DMS79 (cell line): Measurements from ENCODE around the gene STRA8.

Experiments
- DNase-seq: peaks from one replicate; lab custom pipeline; 2025; lab: John Stamatoyannopoulos, UW

The STRA8 gene

GRCh38 chr7:135238112-135238744, 4.6 kb downstream of the STRA8 start:
- DNase-seq = no peak

DNA sequence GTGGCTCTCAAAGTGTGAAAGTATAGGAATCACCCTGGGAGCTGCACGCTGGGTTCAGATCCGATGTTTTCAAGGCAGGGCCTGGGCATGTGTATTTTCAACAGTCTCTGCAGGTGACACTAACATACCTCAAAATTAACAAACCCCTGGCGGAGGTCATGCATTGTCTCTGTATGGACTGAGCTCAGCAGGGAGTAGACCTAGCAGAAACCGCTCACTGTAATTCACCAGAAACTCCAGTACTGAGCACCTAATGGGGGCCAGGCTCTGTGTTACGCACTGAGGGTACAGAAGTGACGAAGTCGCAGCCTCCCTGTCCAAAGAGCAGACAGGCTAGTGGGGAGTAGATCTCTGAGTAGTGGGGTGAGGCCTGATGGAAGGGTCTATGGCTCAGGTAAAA, 5.6 kb downstream of the STRA8 start:
- DNase-seq = no peak

GRCh38 chr7:135240441-135240840, 6.8 kb downstream of the STRA8 start:
- no peak for DNase-seq

GRCh38 chr7:135242096-135242684, 8.6 kb downstream of the STRA8 start:
- DNase-seq = no peak

GRCh38 chr7:135245226-135246190, 11.9 kb downstream of the STRA8 start:
- no peak for DNase-seq

- no peak for DNase-seq
These were observed 12.7 kb downstream of the STRA8 start for GRCh38 chr7:135246191-135246825.

GRCh38 chr7:135247746-135248471, 14.3 kb downstream of the STRA8 start:
- DNase-seq = no peak

GRCh38 chr7:135248546-135248945, 14.9 kb downstream of the STRA8 start:
- no peak for DNase-seq

GRCh38 chr7:135251496-135252391, 18.1 kb downstream of the STRA8 start:
- DNase-seq = no peak

DNA sequence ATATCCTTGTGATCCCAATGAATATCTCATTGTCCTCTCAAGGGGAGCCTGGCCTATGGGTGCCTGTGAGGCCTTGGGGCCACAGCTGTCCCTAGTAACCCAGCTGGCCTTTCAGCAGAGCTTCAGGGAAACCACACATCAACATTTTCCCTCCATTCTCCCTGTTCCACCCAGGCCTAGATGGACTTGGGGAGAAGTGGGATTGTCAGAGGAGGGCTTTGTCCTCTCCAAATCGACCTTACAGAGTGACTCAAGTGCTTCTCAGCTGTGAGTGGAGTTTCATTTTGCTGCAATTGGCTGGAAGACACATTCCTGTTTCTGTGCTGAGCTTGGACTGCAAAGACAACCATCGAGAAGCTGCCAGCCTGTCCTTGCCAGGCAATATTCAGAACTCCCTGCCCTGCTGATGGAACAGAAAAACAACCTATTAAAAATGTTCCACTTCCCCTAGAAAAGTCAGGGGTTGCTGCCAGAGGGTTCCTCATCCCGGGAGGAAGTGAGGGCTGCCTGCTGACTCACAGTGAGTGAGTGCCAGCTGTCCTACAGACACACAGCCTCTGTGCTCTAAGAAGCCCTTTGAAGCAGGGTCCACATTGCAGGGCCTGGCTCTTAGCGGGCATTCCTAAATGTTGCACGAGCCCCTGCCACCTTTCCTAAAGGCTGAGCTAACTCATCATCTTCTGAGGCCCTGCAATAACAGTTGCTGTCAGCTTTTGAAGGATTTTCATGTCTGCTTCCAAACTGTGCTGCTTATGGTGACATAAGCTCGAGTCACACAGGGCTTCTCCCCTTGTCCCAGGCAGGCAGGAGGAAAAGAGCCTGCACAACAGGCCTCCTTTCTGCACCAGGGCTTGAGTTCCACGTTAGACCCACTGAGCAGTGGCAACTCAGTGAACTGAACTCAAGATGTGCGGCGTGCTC, 20.5 kb downstream of the STRA8 start:
- DNase-seq = peak; percentile 83

DNA sequence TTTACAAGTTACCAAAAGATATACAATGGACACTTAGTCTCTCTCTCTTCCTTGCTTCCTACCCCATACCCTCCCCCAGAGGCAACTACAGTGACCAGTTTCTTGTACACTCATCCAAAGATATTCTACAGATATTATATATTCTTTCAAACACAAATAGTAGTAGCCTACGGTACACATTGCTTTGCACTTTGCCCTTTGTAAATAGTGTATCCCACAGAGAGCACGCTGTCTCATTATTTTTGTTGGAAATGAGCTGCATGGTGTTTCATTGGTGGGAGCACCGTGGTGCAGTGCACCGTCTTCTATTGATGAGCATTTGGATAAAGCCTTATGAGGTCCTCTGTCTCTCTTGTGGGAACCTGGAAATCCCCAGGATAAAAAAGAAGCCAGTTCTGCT, 24.2 kb downstream of the STRA8 start:
- DNase-seq = no peak

GRCh38 chr7:135258585-135258984, 24.9 kb downstream of the STRA8 start:
- DNase-seq = no peak

GRCh38 chr7:135259702-135260101, 26.1 kb downstream of the STRA8 start:
- no peak for DNase-seq

GRCh38 chr7:135260470-135260869, 26.8 kb downstream of the STRA8 start:
- no peak for DNase-seq

DNA sequence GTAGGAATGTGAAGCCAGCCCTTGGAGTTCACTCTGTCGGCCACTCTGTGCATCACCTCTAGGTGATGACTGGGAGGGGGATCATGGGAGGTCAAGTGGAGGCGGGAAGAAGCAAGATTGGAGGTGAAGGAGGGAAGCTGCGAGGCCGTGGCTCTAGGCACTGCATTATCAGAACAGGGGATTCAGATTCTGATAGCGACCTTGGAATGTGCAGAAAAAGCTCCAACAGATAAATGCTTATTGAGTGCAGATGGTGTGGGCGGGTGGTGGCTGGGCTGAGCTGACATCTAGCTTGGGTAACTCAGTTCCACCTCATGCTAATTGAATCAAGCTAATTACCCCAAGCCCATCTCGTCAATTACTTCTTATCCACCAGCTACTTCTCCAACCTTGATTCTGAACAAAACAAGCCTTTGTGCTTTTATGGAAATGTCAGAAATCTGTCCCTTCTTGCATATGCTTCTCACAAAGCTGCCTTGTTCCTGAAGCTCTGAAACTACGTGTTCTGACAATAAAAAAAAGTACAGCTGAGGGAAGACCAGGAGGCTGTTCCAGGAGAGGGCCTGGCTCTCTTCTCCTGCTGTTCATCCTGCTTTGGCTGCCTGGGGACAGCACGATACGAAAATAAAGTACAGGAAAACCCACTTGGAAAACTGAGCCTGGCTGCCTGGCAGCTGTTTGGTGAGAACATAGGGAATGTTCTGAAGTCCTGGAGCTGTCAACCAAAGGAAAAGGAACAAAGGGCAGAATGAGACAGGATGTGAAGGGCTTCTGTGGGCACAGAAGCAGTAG, 27.5 kb downstream of the STRA8 start:
- no peak for DNase-seq

GRCh38 chr7:135262623-135263320, 29.1 kb downstream of the STRA8 start:
- DNase-seq = peak; percentile 51

GRCh38 chr7:135263321-135263970, 29.8 kb downstream of the STRA8 start:
- DNase-seq = peak; percentile 26

- no peak for DNase-seq
These were observed 32.0 kb downstream of the STRA8 start for GRCh38 chr7:135265637-135266036.
